T-helper 1 cell (primary cell): ENCODE data around the gene SPHKAP.
"Not testable (repeated sequence)": the region's sequence is repeated elsewhere in the genome, so short reads cannot be mapped to it uniquely, and the experiment has no call there.

Experiments used
- DNase-seq, 5 donors: peaks; one replicate each; pipeline ENCODE4 v3.0.0-alpha.2; 2012 to 2020

SPHKAP gene

GRCh38 chr2:228102949-228103348 lies 78.5 kb downstream of the SPHKAP start:
- DNase-seq = no peak

DNA sequence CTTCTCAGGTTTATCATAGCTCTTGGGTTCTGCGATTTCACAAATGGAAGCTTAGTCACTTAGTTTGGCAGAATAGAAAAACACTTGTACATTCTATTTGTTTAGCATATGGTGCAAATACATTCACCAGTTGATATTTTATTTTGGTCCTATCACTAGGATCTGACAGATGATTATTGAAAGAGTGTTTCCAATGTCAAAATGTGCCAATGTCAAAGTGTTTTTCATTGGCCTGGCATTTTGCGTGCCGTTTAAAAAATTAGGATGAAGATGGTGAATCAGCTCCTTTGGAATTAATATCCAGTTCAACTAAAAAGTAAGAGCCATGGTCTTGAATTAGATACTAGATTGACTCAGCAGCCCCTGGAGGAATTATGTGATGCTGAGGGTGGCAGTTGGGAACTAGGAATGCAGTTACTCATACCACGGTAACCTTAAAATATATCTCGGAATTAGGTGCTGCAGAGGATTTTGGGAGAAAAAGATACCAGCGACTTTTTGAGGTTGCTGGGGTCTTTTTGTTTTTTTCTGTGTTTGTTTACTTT lies 87.0 kb downstream of the SPHKAP start:
- no peak for DNase-seq

- DNase-seq = no peak
Measured at GRCh38 chr2:228092056-228092455, 89.4 kb downstream of the SPHKAP start.

GRCh38 chr2:228086561-228086960 lies 94.9 kb downstream of the SPHKAP start:
- DNase-seq = no peak

DNA sequence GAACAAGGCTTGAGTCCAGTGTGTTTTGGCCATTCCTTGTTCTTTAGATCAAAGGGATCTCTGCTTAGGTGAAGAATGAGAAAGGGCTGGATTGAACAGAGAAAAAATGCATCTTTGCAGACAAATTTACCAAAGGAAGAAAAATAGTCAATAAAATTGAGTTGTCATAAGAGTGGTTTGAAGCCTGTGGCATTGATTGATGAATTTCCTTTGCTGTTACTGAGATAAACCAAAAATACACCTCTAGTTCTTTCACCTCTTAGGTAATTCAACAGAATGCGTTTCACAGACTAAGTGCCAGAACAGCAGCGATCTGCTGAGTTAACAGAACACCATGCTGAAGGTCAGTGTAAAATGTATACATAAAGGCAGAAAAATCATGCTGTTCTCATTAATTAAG lies 96.8 kb downstream of the SPHKAP start:
- DNase-seq = no peak

GRCh38 chr2:228083131-228083530 lies 98.4 kb downstream of the SPHKAP start:
- DNase-seq = no peak

DNA sequence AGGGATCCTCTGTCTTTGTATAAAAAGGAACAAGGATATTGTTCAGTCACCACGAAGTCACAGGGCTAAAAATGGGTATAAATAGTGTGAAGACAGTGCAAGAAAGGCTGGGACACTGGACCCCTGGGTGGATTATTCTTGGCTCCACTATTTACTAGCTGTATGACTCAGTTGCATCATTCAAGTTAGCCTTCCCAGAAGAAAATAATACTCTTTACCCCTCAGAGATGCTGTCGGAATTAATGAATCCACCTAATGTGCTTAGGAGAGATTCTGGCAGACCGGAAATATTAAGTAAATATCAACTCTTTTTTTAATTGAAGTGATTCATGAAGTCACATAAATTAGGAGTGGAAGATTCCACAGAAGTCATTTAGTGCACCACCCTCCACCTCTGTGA lies 98.9 kb downstream of the SPHKAP start:
- DNase-seq = no peak

DNA sequence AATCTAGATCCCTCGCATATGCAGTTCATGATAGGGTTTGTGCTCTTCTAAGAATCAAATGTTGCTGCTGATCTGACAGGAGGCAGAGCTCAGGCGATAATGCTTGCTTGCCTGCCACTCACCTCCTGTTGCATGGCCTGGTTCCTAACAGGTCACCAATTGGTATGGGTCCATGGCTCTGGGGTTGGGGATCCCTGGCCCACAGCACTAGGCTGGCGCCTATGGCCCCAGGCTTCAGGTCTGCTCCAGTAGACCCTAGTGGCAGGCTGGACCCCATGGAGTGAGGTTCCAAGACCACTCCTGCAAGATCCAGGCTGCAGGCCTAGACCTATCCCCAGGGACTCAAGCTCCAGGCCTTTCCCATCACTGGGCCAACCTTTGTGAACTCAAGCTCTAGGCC lies 102.3 kb downstream of the SPHKAP start:
- DNase-seq = no peak

DNA sequence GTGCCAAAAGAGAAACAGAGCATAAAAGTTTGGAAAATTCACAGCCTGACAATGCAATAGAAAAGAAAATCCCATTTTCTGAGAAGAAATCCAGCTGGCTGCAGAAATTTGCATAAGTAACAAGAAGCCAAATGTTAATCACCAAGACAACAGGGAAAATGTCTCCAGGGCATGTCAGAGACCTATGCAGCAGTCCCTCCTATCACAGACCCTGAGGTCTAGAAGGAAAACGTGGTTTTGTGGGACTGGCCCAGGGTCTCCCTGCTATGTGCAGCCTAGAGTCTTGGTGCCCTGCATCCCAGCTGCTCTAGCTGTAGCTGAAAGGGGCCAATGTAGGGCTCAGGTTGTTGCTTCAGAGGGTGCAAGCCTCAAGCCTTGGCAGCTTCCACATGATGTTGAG lies 104.8 kb downstream of the SPHKAP start:
- DNase-seq = not testable (repeated sequence)

- DNase-seq = no peak
Measured at GRCh38 chr2:228072669-228073068, 108.8 kb downstream of the SPHKAP start.

GRCh38 chr2:228067309-228067708 lies 114.2 kb downstream of the SPHKAP start:
- no peak for DNase-seq

DNA sequence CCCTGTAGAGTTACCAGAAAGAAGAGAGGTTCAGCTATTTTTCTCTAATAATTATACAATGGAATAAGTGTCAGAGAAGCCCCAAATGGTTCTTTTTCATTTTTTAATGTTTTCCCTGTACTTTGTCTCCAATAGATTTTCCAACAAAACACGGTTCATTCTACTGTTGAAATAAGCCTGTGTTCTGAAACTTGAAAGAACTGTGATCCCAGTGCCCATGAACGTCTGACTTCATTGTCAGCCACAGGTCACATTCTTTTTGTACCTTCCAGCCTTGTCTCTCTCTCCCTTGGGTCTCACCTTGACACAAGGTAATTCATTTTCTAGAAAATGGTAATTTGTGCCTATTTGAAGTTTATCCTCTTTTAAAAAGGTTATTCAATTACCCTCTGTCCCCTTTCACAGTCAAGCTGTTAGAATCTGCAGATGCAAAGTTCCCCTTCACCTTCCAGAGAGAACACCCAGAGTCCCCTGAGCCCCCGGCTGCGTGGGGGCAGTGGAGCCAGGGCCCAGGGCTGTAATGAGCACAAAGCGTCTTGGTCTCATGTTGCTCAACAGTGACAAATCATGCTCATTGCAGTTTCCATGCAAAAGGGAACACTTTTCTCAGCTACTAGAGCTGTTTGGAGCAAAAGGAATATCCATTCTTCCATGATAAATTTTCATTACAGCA lies 115.2 kb downstream of the SPHKAP start:
- DNase-seq = no peak

DNA sequence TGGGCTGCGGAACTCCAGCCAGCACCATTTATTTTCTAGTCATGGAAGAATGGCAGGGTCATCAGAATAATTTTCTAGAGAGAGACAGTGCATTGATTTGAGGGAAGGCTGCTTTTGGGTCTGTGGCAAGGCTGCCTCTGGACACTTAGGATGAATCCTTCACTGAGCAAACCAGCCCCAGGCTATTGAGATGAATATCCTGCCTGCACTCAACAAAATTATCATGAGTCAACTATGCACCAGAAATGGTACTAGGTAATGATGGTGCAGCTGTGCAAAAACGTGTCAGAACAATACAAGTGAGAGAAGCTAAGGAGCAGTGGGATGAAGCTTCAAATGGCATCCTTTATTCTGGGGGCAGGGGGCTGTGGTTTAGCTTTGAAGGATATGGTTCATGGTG lies 115.8 kb downstream of the SPHKAP start:
- DNase-seq = no peak

GRCh38 chr2:228064796-228065315 lies 116.6 kb downstream of the SPHKAP start:
- no peak for DNase-seq

GRCh38 chr2:228064024-228064423 lies 117.5 kb downstream of the SPHKAP start:
- DNase-seq = no peak

GRCh38 chr2:228063558-228063957 lies 117.9 kb downstream of the SPHKAP start:
- DNase-seq = no peak

DNA sequence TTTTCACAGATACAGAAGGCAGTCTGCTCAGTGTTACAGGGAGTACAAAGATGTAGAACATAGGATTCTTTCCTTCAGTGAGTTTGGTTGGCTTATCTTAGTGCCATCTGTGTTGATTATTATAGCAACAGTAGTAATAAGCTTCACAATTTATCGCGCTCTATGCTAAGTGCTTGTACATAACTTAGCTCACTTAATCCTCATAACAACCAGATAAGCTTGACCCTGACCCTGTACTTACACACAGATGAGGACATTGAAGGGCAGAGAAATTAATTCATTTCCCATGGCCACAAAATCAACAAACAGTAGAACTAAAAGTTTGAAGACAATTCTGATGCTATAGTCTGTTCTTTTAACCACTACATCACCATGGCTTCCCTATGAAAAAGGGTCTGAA lies 121.8 kb downstream of the SPHKAP start:
- DNase-seq = no peak

- no peak for DNase-seq
Measured at GRCh38 chr2:228056293-228057097, 125.0 kb downstream of the SPHKAP start.

GRCh38 chr2:228048838-228049490 lies 132.5 kb downstream of the SPHKAP start:
- DNase-seq = no peak

DNA sequence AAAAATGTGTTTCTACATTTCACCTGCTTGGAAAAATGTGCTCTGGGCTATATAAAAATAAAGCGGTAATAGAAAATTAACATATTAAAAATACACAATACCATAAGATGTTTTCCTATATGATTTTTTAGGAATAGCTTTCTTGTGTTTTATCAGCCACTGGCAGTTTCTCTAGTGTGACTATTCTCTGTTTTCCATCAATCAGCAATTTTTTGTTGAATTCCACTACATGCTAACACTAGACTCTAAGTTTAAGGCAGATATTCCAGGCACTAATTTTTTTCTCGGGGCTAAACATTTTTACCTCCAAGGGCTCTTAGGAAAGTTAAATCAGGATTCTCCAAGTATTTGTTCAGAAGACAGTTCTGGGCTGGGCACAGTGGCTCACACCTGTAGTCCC lies 140.5 kb downstream of the SPHKAP start:
- DNase-seq = no peak

- DNase-seq = no peak
Measured at GRCh38 chr2:228039752-228040534, 141.5 kb downstream of the SPHKAP start.

DNA sequence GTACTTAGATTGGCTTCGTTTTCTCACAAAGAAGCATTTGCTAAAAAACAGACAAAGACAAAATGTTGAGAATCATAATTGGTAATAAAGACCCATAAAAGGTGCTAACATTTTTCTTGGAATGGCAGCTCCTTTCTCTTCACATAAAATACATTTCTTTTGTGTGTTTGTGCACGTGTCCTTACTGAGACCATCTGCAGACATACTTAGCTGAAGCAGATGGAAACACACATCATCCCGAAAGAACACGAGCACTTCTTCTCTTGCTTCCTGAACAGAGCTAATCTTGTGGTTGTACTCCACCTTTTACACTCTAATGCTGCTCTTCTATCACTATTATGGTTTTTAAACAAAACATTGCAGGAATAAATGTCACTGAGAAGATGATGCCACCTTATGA lies 142.5 kb downstream of the SPHKAP start:
- no peak for DNase-seq

GRCh38 chr2:228037915-228038314 lies 143.6 kb downstream of the SPHKAP start:
- DNase-seq = no peak
